K562 (cell line): Measurements from ENCODE around the gene MRPL38. TPM values are rescaled to one million over a fixed set of nuclear protein-coding genes. Genes with fewer than 3 reads are reported as not detected.

Experiments used
- BCLAF1 ChIP-seq, 2 experiments: fragments of 450-650 bp in 1 of 2; IDR thresholded peaks; 2 replicates each; pipeline ENCODE4 v1.6.1; 2011 to 2017; ENCODE audit warnings: low read depth in 2 of 2, antibody characterized with exemption in 1 of 2, borderline replicate concordance in 1 of 2, low read length in 1 of 2, mild to moderate bottlenecking in 1 of 2, mixed read lengths in 1 of 2; ENCODE audit not compliant: control insufficient read depth in 1 of 2
- CREB5 ChIP-seq: fragments of 250-450 bp; sonication (Bioruptor Pico); IDR thresholded peaks from 2 replicates; pipeline ENCODE4 v1.5.0; 2020; ENCODE audit warnings: mild to moderate bottlenecking
- CREM ChIP-seq: IDR thresholded peaks from 2 replicates; pipeline ENCODE4 v1.6.1; 2014; ENCODE audit warnings: antibody characterized with exemption, low read depth
- DPF2 ChIP-seq: fragments of 450-650 bp; IDR thresholded peaks from 2 replicates; pipeline ENCODE4 v1.6.1; 2016
- FOSL1 ChIP-seq: fragments of 200-800 bp; sonication (Bioruptor generic); conservative IDR thresholded peaks from 2 replicates; pipeline ENCODE4 v1.6.1; 2016; ENCODE audit warnings: missing genetic modification characterization, missing compliant biosample characterization
- NCOA4 ChIP-seq: fragments of 450-650 bp; IDR thresholded peaks from 2 replicates; pipeline ENCODE4 v1.6.1; 2018; ENCODE audit warnings: mild to moderate bottlenecking; ENCODE audit not compliant: partially characterized antibody
- RAD21 ChIP-seq, 2 experiments: fragments of 250-450 bp in 1 of 2; fragments of 450-650 bp in 1 of 2; sonication (Bioruptor Pico) in 1 of 2; formaldehyde crosslinking in 1 of 2; IDR thresholded peaks in 1 of 2; conservative IDR thresholded peaks in 1 of 2; 2 replicates each; pipeline versions ENCODE4 v1.4.0 to v1.8.0; 2020 to 2022; ENCODE audit warnings: mild to moderate bottlenecking in 2 of 2, moderate library complexity in 1 of 2
- RREB1 ChIP-seq: fragments of 250-450 bp; sonication (Bioruptor Pico); IDR thresholded peaks from 2 replicates; pipeline ENCODE4 v1.4.0; 2020
- SAFB2 ChIP-seq: fragments of 200-400 bp; formaldehyde crosslinking; IDR thresholded peaks from 2 replicates; pipeline ENCODE4 v1.6.1; 2018; ENCODE audit warnings: borderline replicate concordance, low read length, low read depth, moderate library complexity; ENCODE audit not compliant: severe bottlenecking
- SFPQ ChIP-seq: fragments of 200-400 bp; formaldehyde crosslinking; IDR thresholded peaks from 2 replicates; pipeline ENCODE4 v1.6.1; 2017; ENCODE audit warnings: mild to moderate bottlenecking, low read depth, low read length, moderate library complexity
- SMAD1 ChIP-seq: fragments of 150-350 bp; IDR thresholded peaks from 2 replicates; pipeline ENCODE4 v1.6.1; 2014; ENCODE audit warnings: low read length, low read depth; ENCODE audit not compliant: partially characterized antibody
- ZBTB1 ChIP-seq: sonication (generic); formaldehyde crosslinking; IDR thresholded peaks from 2 replicates; pipeline ENCODE4 v1.8.1; 2023; ENCODE audit warnings: missing genetic modification reagents, low read depth, mild to moderate bottlenecking, borderline replicate concordance
- ZEB2 ChIP-seq: fragments of 450-650 bp; IDR thresholded peaks from 2 replicates; pipeline ENCODE4 v1.6.1; 2016
- polyA plus RNA-seq, 8 experiments: library from polyadenylated mRNA; depleted of rRNA in 4 of 8; stranded (reverse) in 5 of 8; unstranded in 3 of 8; fragments of >200 nt; fragmentation: Nextera tagmentation in 2 of 8; fragmentation: Illumina TruSeq in 1 of 8; extraction: Ambion mirVana in 2 of 8; extraction: Trizol in 1 of 8; gene quantifications; 2 replicates each; pipeline versions ENCODE4 v1.2.1 to v1.2.3, GENCODE V29; 2011 to 2014; ENCODE audit warnings: inconsistent platforms in 1 of 8, missing spikeins in 1 of 8
- total RNA-seq, 7 experiments: library from RNA; depleted of rRNA in 6 of 7; stranded (reverse); fragments of >200 nt in 6 of 7; fragmentation: Illumina TruSeq in 2 of 7; extraction: Trizol in 2 of 7; gene quantifications; 2 replicates each; pipeline versions ENCODE4 v1.2.1 to v1.2.3, GENCODE V29; 2011 to 2021; ENCODE audit warnings: low replicate concordance in 1 of 7

Gene MRPL38
- total and polyA plus RNA-seq, 9 of the 15 experiments (the other 6 are each of a cell fraction or from before 2014, with no cell fraction given), result 4.5 to 154 (median 48.5) TPM

GRCh38 chr17:75904749-75905521 is at the start of gene MRPL38 (continued):
- TF ChIP-seq RREB1 (CRISPR knock-in tag), result 0 out of 2 replicates have a peak, but pooled peaks have one; percentile 34
- no peak for TF ChIP-seq CREB5 (CRISPR knock-in tag)
- no peak for TF ChIP-seq DPF2
- no peak for TF ChIP-seq SFPQ
- peak; percentile 100 for TF ChIP-seq RAD21 (CRISPR knock-in tag; conservative IDR thresholded peaks at IDR 0.05 in 1 of 2, IDR thresholded peaks at IDR 0.05 in 1 of 2)
- TF ChIP-seq ZBTB1, result peak; percentile 62; the same call in 1 of the 2 replicates
- TF ChIP-seq BCLAF1 (IDR thresholded peaks at IDR 0.05; ENCODE audit: borderline replicate concordance in 1 of 2, control insufficient read depth in 1 of 2, low read depth in 2 of 2, low read length in 1 of 2), result 0 out of 4 replicates have a peak, but pooled peaks of 1 of the 2 experiments have one; percentile 48
- no peak for TF ChIP-seq SAFB2
- peak; percentile 73 for TF ChIP-seq CREM
- TF ChIP-seq ZEB2, result peak; percentile 83
- TF ChIP-seq FOSL1 (tag), result 0 out of 2 replicates have a peak, but pooled peaks have one; percentile 21
- no peak for TF ChIP-seq SMAD1
- no peak for TF ChIP-seq NCOA4
